SH-SY5Y (cell line): ENCODE results near the gene FKBP1B.

Source experiments
- GATA2 ChIP-seq: IDR thresholded peaks from 2 replicates; pipeline ENCODE4 v1.6.1; 2011; ENCODE audit warnings: mild to moderate bottlenecking, low read depth, low read length
- GATA3 ChIP-seq: IDR thresholded peaks from 2 replicates; pipeline ENCODE4 v1.6.1; 2011; ENCODE audit warnings: low read depth, mild to moderate bottlenecking, low read length, moderate library complexity

DNA sequence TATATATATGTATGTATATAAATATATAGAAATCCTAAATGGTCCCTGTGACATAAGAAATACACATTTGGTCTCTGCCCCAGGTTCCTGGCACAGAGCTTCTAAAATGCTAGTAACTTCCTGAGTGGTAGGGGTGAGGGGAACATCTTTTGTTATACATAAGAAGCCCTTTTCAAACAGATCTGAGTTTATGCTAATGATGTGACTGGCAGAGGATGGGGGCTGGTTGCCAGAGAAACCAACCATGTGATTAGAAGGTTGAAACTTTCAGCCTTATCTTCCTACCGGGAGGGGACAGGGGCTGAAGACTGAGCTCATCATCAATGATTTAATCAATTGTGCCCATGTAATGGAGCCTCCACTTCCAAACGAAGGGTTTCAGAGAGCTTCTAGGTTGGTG is 23.3 kb upstream of the FKBP1B start:
- no peak for TF ChIP-seq GATA3
- no peak for TF ChIP-seq GATA2
